Measurements from ENCODE around the gene ITGA2.
A peak's percentile ranks its signal among the peaks of the same experiment; 100 is the strongest.

ITGA2 gene

GRCh38 chr5:53025487-53025886 is 36.3 kb downstream of the ITGA2 start:
- Histone ChIP-seq H3K9me3 (ENCODE audit: control insufficient read depth, low read length) (no peaks in the 10 kb centered on the region), H3K79me2 (no peaks in the 10 kb centered on the region), H3K4me1 (peaks cover 6% of the 10 kb centered on the region), H3K9ac (no peak overlapping the region), H3K4me2 (ENCODE audit: low read length) (no peak overlapping the region), H3K4me3 (ENCODE audit: low read depth, low read length) (no peak overlapping the region), H3K27me3 (ENCODE audit: control insufficient read depth, insufficient read depth, low read length) (no peaks in the 10 kb centered on the region), H3K36me3 (ENCODE audit: control insufficient read depth, insufficient read depth, low read length) (no peaks in the 10 kb centered on the region), H3K27ac (no peak overlapping the region), H2AFZ (no peak overlapping the region)
- TF ChIP-seq CTCF (IDR thresholded peaks at IDR 0.05): no peak

- Histone ChIP-seq H3K79me2 (no peaks in the 10 kb centered on the region), H3K4me3 (ENCODE audit: low read depth, low read length) (no peak overlapping the region), H3K9ac (no peak overlapping the region), H3K4me2 (ENCODE audit: low read length) (no peak overlapping the region), H2AFZ (peak overlapping the region; percentile 44), H3K27me3 (ENCODE audit: control insufficient read depth, insufficient read depth, low read length) (no peaks in the 10 kb centered on the region), H3K36me3 (ENCODE audit: control insufficient read depth, insufficient read depth, low read length) (no peaks in the 10 kb centered on the region), H3K4me1 (peaks cover 22% of the 10 kb centered on the region), H3K27ac (peak overlapping the region; percentile 11), H3K9me3 (ENCODE audit: control insufficient read depth, low read length) (no peaks in the 10 kb centered on the region)
- no peak for TF ChIP-seq CTCF (IDR thresholded peaks at IDR 0.05)
These were observed 38.8 kb downstream of the ITGA2 start for GRCh38 chr5:53027913-53028312.

- no peak for TF ChIP-seq CTCF (IDR thresholded peaks at IDR 0.05)
- no peak overlapping the region for H3K4me2 ChIP-seq (ENCODE audit: low read length)
- H3K9ac ChIP-seq: no peak overlapping the region
- no peak overlapping the region for H3K27ac ChIP-seq
- peaks cover 19% of the 10 kb centered on the region for H3K4me1 ChIP-seq
- no peaks in the 10 kb centered on the region for H3K27me3 ChIP-seq (ENCODE audit: control insufficient read depth, insufficient read depth, low read length)
- no peaks in the 10 kb centered on the region for H3K79me2 ChIP-seq
- no peaks in the 10 kb centered on the region for H3K9me3 ChIP-seq (ENCODE audit: control insufficient read depth, low read length)
- H2AFZ ChIP-seq: no peak overlapping the region
- H3K36me3 ChIP-seq (ENCODE audit: control insufficient read depth, insufficient read depth, low read length): no peaks in the 10 kb centered on the region
- no peak overlapping the region for H3K4me3 ChIP-seq (ENCODE audit: low read depth, low read length)
These were observed 40.5 kb downstream of the ITGA2 start for GRCh38 chr5:53029608-53030007.

- Histone ChIP-seq H3K9ac (no peak overlapping the region), H3K4me2 (ENCODE audit: low read length) (no peak overlapping the region), H3K9me3 (ENCODE audit: control insufficient read depth, low read length) (no peaks in the 10 kb centered on the region), H3K27ac (peak overlapping the region; percentile 73), H3K36me3 (ENCODE audit: control insufficient read depth, insufficient read depth, low read length) (no peaks in the 10 kb centered on the region), H3K27me3 (ENCODE audit: control insufficient read depth, insufficient read depth, low read length) (no peaks in the 10 kb centered on the region), H3K4me3 (ENCODE audit: low read depth, low read length) (no peak overlapping the region), H3K4me1 (peaks cover 19% of the 10 kb centered on the region), H3K79me2 (no peaks in the 10 kb centered on the region), H2AFZ (peak overlapping the region; percentile 42)
- no peak for TF ChIP-seq CTCF (IDR thresholded peaks at IDR 0.05)
These were observed 41.7 kb downstream of the ITGA2 start for GRCh38 chr5:53030893-53031292.

GRCh38 chr5:53031695-53032096 is 42.5 kb downstream of the ITGA2 start:
- Histone ChIP-seq H3K27ac (peak overlapping the region; percentile 73), H2AFZ (peak overlapping the region; percentile 42), H3K4me1 (peaks cover 22% of the 10 kb centered on the region), H3K9ac (no peak overlapping the region), H3K4me2 (ENCODE audit: low read length) (no peak overlapping the region), H3K9me3 (ENCODE audit: control insufficient read depth, low read length) (no peaks in the 10 kb centered on the region), H3K27me3 (ENCODE audit: control insufficient read depth, insufficient read depth, low read length) (no peaks in the 10 kb centered on the region), H3K4me3 (ENCODE audit: low read depth, low read length) (no peak overlapping the region), H3K36me3 (ENCODE audit: control insufficient read depth, insufficient read depth, low read length) (no peaks in the 10 kb centered on the region), H3K79me2 (no peaks in the 10 kb centered on the region)
- no peak for TF ChIP-seq CTCF (IDR thresholded peaks at IDR 0.05)

Data from parathyroid adenoma (tissue), 2 donors.